Measurements from ENCODE around the gene ZNF236. TPM values are rescaled to one million over a fixed set of nuclear protein-coding genes. Genes with fewer than 3 reads are reported as not detected.

Gene ZNF236
- total and polyA plus RNA-seq, 2 of the 13 experiments (the other 11 are each of a cell fraction or from before 2014, with no cell fraction given), result 3.0 to 7.2 TPM

DNA sequence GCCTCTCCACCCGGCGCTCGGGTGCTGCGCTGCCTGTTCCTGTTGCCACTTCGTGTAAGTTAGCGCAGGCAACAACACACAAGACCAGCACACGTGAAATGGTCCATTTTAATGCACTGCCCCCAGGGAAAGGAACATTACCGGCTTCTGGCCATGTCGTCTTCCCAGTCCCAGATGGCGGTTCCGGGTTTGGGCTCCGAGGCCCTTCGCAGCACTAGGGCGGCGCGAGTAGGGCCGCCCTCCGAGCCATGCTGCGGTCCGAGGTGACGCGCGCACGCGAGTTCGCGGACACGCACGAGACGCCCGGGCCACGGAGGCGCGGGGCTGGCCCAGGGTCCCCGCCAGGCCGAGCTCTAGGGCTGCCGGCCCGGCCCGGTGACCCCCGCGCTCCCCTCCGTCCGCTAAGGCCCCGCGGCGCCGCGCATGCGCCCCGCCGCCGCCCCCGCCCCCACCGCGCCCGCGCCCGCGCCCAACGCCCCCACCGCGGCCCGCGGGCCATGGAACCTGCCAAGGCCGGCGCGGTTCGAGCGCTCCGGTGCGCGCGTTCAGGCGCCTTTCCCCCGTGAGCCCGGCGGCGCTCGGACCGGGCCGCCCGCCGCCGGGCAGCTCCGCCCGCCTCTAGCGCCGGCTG lies 367 bp upstream of the ZNF236 start (continued):
- TF ChIP-seq ZFY (CRISPR knock-in tag; IDR thresholded peaks at IDR 0.05) (peak; percentile 93), BRD4 (CRISPR knock-in tag; IDR thresholded peaks at IDR 0.05) (peak; percentile 75), ZNF781 (CRISPR knock-in tag; IDR thresholded peaks at IDR 0.05; ENCODE audit: borderline replicate concordance, not compliant biosample characterization) (no peak), ZKSCAN8 (CRISPR knock-in tag; IDR thresholded peaks at IDR 0.05; ENCODE audit: borderline replicate concordance) (peak; percentile 46; the same call in 1 of the 2 replicates), NFKBIZ (CRISPR knock-in tag; IDR thresholded peaks at IDR 0.05) (0 out of 2 replicates have a peak, but pooled peaks have one; percentile 32), SRY (CRISPR knock-in tag; IDR thresholded peaks at IDR 0.05) (peak; percentile 78), ZNF232 (CRISPR knock-in tag; IDR thresholded peaks at IDR 0.05; ENCODE audit: borderline replicate concordance) (no peak), FOXO1 (CRISPR knock-in tag; IDR thresholded peaks at IDR 0.05) (peak; percentile 35; the same call in 1 of the 2 replicates), SALL2 (CRISPR knock-in tag; IDR thresholded peaks at IDR 0.05) (peak; percentile 82; the same call in 1 of the 2 replicates), ZNF614 (CRISPR knock-in tag; IDR thresholded peaks at IDR 0.05; ENCODE audit: borderline replicate concordance) (no peak), TP53 (CRISPR knock-in tag; conservative IDR thresholded peaks at IDR 0.05) (0 out of 2 replicates have a peak, but pooled peaks have one; percentile 58)
- TF ChIP-seq, protein P1, sequence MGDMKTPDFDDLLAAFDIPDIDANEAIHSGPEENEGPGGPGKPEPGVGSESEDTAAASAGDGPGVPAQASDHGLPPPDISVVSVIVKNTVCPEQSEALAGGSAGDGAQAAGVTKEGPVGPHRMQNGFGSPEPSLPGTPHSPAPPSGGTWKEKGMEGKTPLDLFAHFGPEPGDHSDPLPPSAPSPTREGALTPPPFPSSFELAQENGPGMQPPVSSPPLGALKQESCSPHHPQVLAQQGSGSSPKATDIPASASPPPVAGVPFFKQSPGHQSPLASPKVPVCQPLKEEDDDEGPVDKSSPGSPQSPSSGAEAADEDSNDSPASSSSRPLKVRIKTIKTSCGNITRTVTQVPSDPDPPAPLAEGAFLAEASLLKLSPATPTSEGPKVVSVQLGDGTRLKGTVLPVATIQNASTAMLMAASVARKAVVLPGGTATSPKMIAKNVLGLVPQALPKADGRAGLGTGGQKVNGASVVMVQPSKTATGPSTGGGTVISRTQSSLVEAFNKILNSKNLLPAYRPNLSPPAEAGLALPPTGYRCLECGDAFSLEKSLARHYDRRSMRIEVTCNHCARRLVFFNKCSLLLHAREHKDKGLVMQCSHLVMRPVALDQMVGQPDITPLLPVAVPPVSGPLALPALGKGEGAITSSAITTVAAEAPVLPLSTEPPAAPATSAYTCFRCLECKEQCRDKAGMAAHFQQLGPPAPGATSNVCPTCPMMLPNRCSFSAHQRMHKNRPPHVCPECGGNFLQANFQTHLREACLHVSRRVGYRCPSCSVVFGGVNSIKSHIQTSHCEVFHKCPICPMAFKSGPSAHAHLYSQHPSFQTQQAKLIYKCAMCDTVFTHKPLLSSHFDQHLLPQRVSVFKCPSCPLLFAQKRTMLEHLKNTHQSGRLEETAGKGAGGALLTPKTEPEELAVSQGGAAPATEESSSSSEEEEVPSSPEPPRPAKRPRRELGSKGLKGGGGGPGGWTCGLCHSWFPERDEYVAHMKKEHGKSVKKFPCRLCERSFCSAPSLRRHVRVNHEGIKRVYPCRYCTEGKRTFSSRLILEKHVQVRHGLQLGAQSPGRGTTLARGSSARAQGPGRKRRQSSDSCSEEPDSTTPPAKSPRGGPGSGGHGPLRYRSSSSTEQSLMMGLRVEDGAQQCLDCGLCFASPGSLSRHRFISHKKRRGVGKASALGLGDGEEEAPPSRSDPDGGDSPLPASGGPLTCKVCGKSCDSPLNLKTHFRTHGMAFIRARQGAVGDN (CRISPR knock-in tag; IDR thresholded peaks at IDR 0.05), result peak; percentile 73
- TF ChIP-seq, protein P2, sequence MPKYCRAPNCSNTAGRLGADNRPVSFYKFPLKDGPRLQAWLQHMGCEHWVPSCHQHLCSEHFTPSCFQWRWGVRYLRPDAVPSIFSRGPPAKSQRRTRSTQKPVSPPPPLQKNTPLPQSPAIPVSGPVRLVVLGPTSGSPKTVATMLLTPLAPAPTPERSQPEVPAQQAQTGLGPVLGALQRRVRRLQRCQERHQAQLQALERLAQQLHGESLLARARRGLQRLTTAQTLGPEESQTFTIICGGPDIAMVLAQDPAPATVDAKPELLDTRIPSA (CRISPR knock-in tag; IDR thresholded peaks at IDR 0.05; ENCODE audit: borderline replicate concordance), result no peak
- TF ChIP-seq, protein P3, sequence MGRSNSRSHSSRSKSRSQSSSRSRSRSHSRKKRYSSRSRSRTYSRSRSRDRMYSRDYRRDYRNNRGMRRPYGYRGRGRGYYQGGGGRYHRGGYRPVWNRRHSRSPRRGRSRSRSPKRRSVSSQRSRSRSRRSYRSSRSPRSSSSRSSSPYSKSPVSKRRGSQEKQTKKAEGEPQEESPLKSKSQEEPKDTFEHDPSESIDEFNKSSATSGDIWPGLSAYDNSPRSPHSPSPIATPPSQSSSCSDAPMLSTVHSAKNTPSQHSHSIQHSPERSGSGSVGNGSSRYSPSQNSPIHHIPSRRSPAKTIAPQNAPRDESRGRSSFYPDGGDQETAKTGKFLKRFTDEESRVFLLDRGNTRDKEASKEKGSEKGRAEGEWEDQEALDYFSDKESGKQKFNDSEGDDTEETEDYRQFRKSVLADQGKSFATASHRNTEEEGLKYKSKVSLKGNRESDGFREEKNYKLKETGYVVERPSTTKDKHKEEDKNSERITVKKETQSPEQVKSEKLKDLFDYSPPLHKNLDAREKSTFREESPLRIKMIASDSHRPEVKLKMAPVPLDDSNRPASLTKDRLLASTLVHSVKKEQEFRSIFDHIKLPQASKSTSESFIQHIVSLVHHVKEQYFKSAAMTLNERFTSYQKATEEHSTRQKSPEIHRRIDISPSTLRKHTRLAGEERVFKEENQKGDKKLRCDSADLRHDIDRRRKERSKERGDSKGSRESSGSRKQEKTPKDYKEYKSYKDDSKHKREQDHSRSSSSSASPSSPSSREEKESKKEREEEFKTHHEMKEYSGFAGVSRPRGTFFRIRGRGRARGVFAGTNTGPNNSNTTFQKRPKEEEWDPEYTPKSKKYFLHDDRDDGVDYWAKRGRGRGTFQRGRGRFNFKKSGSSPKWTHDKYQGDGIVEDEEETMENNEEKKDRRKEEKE (IDR thresholded peaks at IDR 0.05), result no peak
- TF ChIP-seq, protein P4, sequence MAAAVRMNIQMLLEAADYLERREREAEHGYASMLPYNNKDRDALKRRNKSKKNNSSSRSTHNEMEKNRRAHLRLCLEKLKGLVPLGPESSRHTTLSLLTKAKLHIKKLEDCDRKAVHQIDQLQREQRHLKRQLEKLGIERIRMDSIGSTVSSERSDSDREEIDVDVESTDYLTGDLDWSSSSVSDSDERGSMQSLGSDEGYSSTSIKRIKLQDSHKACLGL (CRISPR knock-in tag; IDR thresholded peaks at IDR 0.05), result peak; percentile 18; the same call in 1 of the 2 replicates
- TF ChIP-seq, protein P5, sequence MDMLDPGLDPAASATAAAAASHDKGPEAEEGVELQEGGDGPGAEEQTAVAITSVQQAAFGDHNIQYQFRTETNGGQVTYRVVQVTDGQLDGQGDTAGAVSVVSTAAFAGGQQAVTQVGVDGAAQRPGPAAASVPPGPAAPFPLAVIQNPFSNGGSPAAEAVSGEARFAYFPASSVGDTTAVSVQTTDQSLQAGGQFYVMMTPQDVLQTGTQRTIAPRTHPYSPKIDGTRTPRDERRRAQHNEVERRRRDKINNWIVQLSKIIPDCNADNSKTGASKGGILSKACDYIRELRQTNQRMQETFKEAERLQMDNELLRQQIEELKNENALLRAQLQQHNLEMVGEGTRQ (IDR thresholded peaks at IDR 0.05; ENCODE audit: low read depth, low read length), result no peak
- TF ChIP-seq, protein P5 (CRISPR knock-in tag; IDR thresholded peaks at IDR 0.05; ENCODE audit: borderline replicate concordance), result no peak
